ENCODE results near the gene TEX13D.
"Not testable (repeated sequence)": the region's sequence is repeated elsewhere in the genome, so short reads cannot be mapped to it uniquely, and the experiment has no call there.

The TEX13D gene

DNA sequence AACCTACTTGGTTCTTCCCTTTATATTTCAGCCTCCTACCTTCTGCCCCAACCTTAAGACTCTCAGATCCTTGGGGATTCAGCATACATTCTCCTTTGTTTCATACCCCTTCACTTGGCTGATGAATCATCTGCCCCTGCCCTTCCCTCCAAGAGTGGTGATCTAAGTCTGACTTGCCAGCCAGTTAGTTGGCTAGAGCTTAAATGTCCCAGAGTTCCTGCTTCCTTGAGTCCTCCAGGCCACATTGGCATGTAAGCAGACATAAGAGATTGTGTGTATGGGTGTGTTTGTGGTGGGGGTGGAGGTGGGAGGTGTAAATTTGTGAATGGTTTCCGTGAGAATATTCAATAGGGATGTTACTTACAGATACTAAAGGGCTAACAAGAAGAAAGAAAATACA lies 3.7 kb upstream of the TEX13D start:
- TF ChIP-seq, protein P1, sequence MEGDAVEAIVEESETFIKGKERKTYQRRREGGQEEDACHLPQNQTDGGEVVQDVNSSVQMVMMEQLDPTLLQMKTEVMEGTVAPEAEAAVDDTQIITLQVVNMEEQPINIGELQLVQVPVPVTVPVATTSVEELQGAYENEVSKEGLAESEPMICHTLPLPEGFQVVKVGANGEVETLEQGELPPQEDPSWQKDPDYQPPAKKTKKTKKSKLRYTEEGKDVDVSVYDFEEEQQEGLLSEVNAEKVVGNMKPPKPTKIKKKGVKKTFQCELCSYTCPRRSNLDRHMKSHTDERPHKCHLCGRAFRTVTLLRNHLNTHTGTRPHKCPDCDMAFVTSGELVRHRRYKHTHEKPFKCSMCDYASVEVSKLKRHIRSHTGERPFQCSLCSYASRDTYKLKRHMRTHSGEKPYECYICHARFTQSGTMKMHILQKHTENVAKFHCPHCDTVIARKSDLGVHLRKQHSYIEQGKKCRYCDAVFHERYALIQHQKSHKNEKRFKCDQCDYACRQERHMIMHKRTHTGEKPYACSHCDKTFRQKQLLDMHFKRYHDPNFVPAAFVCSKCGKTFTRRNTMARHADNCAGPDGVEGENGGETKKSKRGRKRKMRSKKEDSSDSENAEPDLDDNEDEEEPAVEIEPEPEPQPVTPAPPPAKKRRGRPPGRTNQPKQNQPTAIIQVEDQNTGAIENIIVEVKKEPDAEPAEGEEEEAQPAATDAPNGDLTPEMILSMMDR (IDR thresholded peaks at IDR 0.05; ENCODE audit: borderline replicate concordance, insufficient read depth, low read depth, low read length), result no peak
- no peak overlapping the region for H3K4me3 ChIP-seq (ENCODE audit: low read depth, low read length)

DNA sequence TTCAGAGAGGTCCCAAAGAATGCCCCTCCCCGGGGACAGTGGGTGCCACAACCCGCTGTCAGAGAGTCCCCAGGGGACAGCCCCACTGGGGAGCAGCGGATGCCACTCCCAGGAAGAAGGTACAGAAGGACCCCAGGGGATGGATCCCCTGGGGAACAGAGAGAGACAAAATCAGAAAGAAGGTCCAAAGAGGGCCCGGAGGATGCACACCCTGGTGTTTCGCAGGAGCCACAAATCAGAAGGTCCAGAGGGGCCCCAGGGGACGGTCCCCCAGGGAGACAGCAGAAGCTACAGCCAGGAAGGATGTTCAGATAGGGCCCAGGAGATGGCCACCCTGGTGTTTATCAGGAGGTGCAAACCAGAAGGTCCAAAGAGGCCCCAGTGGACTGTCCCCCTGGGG lies 1.4 kb downstream of the TEX13D start:
- no peak overlapping the region for H3K4me3 ChIP-seq (ENCODE audit: low read depth, low read length)
- TF ChIP-seq, protein P1 (IDR thresholded peaks at IDR 0.05; ENCODE audit: borderline replicate concordance, insufficient read depth, low read depth, low read length), result no peak

DNA sequence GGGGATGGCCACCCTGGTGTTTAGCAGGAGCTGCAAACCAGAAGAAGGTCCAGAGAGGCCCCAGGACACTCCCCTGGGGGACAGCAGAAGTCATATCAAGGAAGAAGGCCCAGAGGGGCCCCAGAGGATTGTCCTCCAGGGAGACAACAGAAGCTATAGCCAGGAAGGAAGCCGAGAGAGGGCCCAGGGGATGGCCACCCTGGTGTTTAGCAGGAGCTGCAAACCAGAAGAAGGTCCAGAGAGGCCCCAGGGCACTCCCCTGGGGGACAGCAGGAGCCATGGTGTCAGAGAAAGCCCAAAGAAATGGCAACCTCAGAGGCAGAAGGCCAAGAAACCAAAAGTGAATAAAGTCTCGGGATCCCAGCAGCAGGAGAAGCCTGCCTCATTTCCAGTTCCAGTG lies 2.1 kb downstream of the TEX13D start:
- H3K4me3 ChIP-seq (ENCODE audit: low read depth, low read length), result not testable (repeated sequence)

DNA sequence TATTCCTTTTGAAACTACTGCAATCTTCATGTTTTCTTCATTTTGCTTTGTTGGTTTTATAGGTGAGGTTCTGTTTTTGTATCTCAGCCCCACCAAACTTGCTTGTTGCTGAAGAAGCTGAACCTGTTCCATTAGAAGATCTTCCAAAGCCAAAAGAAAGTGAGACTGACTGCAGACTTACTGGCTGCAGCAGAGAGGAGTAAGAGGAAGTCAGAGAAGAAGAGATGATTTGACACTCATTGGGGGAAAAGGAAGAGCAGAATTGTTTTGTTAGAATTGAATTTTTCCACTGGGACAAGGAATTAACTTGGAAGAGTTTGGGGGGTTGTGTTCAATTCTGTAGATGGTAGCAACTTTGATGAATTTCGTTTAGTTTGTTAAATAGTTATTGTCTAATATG lies 3.1 kb downstream of the TEX13D start:
- no peak overlapping the region for H3K4me3 ChIP-seq (ENCODE audit: low read depth, low read length)
- TF ChIP-seq, protein P1 (IDR thresholded peaks at IDR 0.05; ENCODE audit: borderline replicate concordance, insufficient read depth, low read depth, low read length), result no peak

DNA sequence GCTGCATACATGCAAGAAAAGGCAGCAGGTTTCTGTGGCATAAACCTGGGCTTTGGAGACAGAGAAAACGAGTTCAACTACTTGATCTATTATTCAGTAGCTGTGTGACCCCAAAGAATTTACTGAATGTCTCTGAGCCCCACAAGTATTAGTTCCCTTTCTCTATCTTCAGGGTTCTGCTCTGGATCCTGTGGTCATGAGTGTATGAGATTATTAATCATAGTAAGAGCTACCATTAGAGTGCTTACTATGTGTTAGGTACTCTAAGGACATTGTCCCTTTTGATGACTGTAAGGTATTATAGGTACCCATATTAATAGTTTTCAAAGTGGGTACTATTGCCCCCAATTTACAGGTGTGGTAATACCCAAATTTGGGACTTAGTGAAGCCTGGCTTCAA lies 5.5 kb downstream of the TEX13D start:
- TF ChIP-seq, protein P1 (IDR thresholded peaks at IDR 0.05; ENCODE audit: borderline replicate concordance, insufficient read depth, low read depth, low read length), result no peak
- no peak overlapping the region for H3K4me3 ChIP-seq (ENCODE audit: low read depth, low read length)

DNA sequence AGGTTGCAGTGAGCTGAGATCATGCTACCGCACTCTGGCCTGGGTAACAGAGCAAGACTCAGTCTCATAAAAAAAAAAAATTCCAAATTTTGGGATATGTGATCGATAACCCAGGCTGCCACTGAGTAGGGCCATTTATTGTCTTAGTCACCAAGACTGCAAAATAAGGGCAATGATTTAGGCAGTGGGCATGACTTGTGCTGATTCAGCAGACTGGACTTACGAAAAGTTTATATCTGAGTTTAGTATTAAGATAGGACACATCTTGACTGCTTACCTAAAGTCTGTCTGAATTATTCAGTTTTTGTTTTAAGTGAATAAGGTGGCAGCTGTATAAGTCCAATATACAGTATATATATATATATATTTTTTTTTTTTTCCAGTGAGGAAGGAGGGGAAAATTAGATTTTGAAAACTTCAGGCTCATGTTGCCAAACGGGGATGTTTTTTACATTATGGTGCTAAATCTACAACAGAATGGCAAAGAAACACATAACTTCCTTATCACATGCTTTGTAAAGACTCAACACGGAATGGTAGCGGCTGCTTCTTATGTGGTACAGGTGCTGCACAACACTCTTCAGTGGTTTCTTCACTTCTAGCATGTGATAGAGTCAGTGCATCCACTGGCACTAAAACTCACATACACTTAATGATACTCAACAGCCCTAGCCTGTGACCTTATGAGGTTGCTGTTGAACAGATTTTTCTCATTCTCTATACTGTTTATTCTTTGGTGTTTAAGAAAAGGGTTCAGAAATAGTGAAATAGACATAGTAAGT lies 6.5 kb downstream of the TEX13D start:
- TF ChIP-seq, protein P1 (IDR thresholded peaks at IDR 0.05; ENCODE audit: borderline replicate concordance, insufficient read depth, low read depth, low read length), result no peak
- no peak overlapping the region for H3K4me3 ChIP-seq (ENCODE audit: low read depth, low read length)

DNA sequence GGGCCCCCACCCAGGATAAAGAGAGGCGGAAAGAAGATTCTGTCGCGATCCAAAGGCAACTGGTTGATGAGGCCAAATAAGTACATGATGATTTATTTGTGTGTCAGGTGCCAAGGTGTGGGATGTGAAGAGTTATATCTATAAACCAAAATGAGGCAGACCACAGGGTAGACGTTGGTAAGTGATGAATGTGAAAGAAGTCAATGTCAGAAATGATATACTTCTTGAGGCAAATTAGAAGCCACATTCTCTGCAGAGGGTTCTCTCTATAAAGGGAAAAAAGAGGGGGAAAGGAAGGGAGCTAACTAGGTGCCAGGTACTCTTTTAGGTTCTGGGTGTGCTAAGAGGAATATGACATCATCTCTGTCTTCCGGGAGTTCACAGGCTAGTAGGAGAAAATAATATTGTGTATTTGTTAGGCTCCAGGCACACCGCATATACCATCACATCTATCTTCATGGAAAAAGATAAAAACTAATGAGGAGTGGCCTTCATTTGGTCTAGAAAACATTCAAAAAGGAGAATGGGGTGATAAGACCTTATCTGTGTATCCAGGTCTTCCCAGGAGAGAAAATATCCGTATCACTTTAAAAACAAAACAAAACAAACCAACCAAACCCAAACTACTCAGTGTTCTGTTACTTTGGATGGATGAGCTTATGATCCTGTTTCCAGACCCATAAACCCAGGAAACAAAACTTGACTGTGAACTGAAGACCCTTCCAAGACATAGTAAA lies 9.1 kb downstream of the TEX13D start:
- TF ChIP-seq, protein P1 (IDR thresholded peaks at IDR 0.05; ENCODE audit: borderline replicate concordance, insufficient read depth, low read depth, low read length), result no peak
- H3K4me3 ChIP-seq (ENCODE audit: low read depth, low read length), result no peak overlapping the region
